Thyroid gland (tissue), 4 donors: ENCODE measurements around the gene CACNA1D.

Source experiments
- CTCF ChIP-seq, 6 experiments: fragments of 200-600 bp in 3 of 6; fragments of 450-650 bp in 3 of 6; sonication (generic) in 3 of 6; IDR thresholded peaks; one replicate each; pipeline ENCODE4 v1.5.1; 2016 to 2019; ENCODE audit warnings: antibody characterized with exemption in 6 of 6, mild to moderate bottlenecking in 2 of 6, inconsistent platforms in 1 of 6, moderate library complexity in 1 of 6
- POLR2A ChIP-seq, 2 donors: fragments of 450-650 bp; IDR thresholded peaks; one replicate each; pipeline ENCODE4 v1.6.1; 2017; ENCODE audit warnings: antibody characterized with exemption in 2 of 2, mild to moderate bottlenecking in 2 of 2, moderate library complexity in 1 of 2

- TF ChIP-seq CTCF (IDR thresholded peaks at IDR 0.05): no peak
- TF ChIP-seq POLR2A (IDR thresholded peaks at IDR 0.05): no peak
Observed at GRCh38 chr3:53776494-53777101, 282.2 kb downstream of the CACNA1D start.
